Activated gamma-delta T cell treated with Interleukin-2 at 50 U/mL for 16 hours (primary cell): ENCODE results near the gene MINDY2.

ENCODE experiments used
- DNase-seq: peaks from one replicate; pipeline ENCODE4 v3.0.0-alpha.2; 2020

Gene MINDY2

DNA sequence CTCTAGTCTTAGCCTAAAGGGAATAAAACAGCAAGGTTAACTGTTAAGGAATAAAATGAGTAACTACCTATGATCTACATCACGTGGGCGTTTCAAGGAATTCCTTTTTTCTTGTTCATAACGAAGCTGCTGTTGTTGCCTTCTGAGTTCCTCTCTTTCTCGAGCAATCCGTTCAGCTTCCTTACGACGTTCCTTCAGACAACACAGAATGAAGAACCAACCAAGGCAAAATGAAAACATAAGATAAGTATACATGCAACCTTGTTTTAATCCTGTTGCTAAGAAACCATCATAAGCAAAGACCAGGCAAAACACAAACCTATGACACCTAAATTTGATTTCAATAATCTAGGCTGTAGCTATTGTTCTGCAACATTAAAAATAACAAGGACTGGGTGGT is 118.3 kb downstream of the MINDY2 start:
- DNase-seq, result no peak

- DNase-seq, result no peak
Measured at GRCh38 chr15:58898150-58898680, 127.1 kb downstream of the MINDY2 start.

GRCh38 chr15:58900631-58901030 is 129.5 kb downstream of the MINDY2 start:
- no peak for DNase-seq

DNA sequence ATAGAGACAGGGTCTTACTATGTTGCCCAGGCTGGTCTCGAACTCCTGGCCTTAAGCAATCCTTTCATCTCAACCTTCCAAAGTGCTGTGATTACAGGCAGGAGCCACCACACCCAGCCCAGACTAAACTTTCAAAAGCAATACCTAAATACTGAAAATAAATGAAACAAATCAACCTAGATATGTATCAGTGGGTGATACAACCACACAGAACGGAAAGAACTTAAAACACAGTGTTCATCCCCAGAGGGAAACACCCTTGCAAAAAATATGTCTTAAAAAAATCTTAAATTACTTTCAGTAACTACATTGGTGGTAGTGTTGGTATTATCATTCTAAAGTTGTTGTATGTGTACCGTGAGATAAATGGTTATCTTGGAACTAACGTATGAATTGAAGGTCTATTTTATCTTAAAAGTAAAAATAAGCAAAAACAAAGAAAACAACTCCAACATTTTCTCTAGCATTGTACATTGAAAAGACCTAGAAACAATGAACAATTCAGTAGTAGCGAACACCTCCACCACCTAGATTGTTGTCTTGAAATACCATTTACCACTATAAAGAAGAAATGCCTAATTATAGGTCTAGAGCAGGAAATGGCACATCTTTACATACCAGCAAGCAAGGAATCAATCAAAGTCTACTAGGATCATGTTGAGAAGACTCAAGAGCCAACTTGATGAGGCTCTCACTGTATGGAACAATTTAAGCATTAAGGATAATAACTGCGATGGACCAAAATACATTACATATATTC is 137.6 kb downstream of the MINDY2 start:
- no peak for DNase-seq

- no peak for DNase-seq
Measured at GRCh38 chr15:58909616-58910015, 138.5 kb downstream of the MINDY2 start.

- no peak for DNase-seq
Measured at GRCh38 chr15:58910456-58910855, 139.4 kb downstream of the MINDY2 start.
